ENCODE results near the gene EIF3CL.
"Not testable (repeated sequence)": the region's sequence is repeated elsewhere in the genome, so short reads cannot be mapped to it uniquely, and the experiment has no call there.

DNA sequence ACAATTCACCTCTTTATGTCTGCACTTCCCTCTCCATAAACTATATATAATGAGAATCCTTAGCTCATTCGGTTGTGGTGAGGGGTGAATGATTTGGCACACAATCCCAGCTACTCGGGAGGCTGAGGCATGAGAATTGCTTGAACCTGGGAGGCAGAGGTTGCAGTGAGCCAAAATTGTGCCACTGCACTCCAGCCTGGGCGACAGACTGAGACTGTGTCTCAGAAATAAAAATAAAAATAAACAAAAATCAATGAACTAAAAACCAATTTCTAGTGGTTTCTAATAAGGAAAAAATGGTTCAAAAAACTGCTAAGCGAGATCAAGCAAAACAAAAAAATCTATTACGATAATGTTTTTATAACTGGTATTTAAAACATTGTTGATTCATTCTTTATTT lies 40.2 kb downstream of the EIF3CL start, which contains the start of gene NPIPB6:
- not testable (repeated sequence) for TF ChIP-seq EZH2 (IDR thresholded peaks at IDR 0.05; ENCODE audit: low read depth, low read length, severe bottlenecking); EP300 (IDR thresholded peaks at IDR 0.05; ENCODE audit: borderline replicate concordance in 1 of 2, low read depth in 2 of 2, low read length in 2 of 2); RFX5 (IDR thresholded peaks at IDR 0.05; ENCODE audit: borderline replicate concordance, low read depth, low read length); POLR2A (IDR thresholded peaks at IDR 0.05; ENCODE audit: control extremely low read depth in 1 of 2, low read depth in 2 of 2, low read length in 2 of 2); CTCF (IDR thresholded peaks at IDR 0.05; ENCODE audit: control extremely low read depth in 1 of 3, insufficient read depth in 1 of 3, low read depth in 1 of 3, low read length in 3 of 3); NRF1 (IDR thresholded peaks at IDR 0.05; ENCODE audit: low read depth, low read length); SUZ12 (IDR thresholded peaks at IDR 0.05; ENCODE audit: low read length); POU5F1 (IDR thresholded peaks at IDR 0.05; ENCODE audit: low read depth, low read length); GTF2F1 (IDR thresholded peaks at IDR 0.05; ENCODE audit: borderline replicate concordance, low read depth, low read length); MAX (IDR thresholded peaks at IDR 0.05); YY1 (IDR thresholded peaks at IDR 0.05; ENCODE audit: low read depth, low read length); USF2 (IDR thresholded peaks at IDR 0.05; ENCODE audit: low read length); CBX5 (IDR thresholded peaks at IDR 0.05; ENCODE audit: low read depth, low read length)
